GM19238 (cell line): ENCODE data around the gene OSTC.
"Not testable (repeated sequence)": the region's sequence is repeated elsewhere in the genome, so short reads cannot be mapped to it uniquely, and the experiment has no call there.

Experiments used
- DNase-seq: peaks from one replicate; pipeline ENCODE4 v3.0.0; 2011; ENCODE audit warnings: low spot score; ENCODE audit not compliant: insufficient read length

OSTC gene

GRCh38 chr4:108646706-108647105 is 3.7 kb upstream of the OSTC start:
- no peak for DNase-seq

- no peak for DNase-seq
Observed at GRCh38 chr4:108649863-108650211, 562 bp upstream of the OSTC start.

- no peak for DNase-seq
Observed at GRCh38 chr4:108651014-108651791, 804 bp downstream of the OSTC start.

GRCh38 chr4:108662629-108663028 is 12.2 kb downstream of the OSTC start:
- no peak for DNase-seq

GRCh38 chr4:108674356-108674977 is 24.1 kb downstream of the OSTC start:
- DNase-seq, result no peak

- DNase-seq, result no peak
Observed at GRCh38 chr4:108681321-108681809, 31.0 kb downstream of the OSTC start.

- DNase-seq, result no peak
Observed at GRCh38 chr4:108683479-108683878, 33.1 kb downstream of the OSTC start.

- no peak for DNase-seq
Observed at GRCh38 chr4:108685036-108685686, 34.8 kb downstream of the OSTC start.

GRCh38 chr4:108690738-108691137 is 40.3 kb downstream of the OSTC start:
- no peak for DNase-seq

- no peak for DNase-seq
Observed at GRCh38 chr4:108693211-108693610, 42.8 kb downstream of the OSTC start.

GRCh38 chr4:108693819-108694218 is 43.4 kb downstream of the OSTC start:
- no peak for DNase-seq

GRCh38 chr4:108694423-108694822 is 44.0 kb downstream of the OSTC start:
- DNase-seq, result no peak

GRCh38 chr4:108695062-108695461 is 44.7 kb downstream of the OSTC start:
- DNase-seq, result no peak

GRCh38 chr4:108696160-108696559 is 45.8 kb downstream of the OSTC start:
- no peak for DNase-seq

GRCh38 chr4:108700081-108700757 is 49.8 kb downstream of the OSTC start:
- DNase-seq, result no peak

- DNase-seq, result no peak
Observed at GRCh38 chr4:108702960-108703359, 52.6 kb downstream of the OSTC start.

- no peak for DNase-seq
Observed at GRCh38 chr4:108703370-108703769, 53.0 kb downstream of the OSTC start.

GRCh38 chr4:108703966-108704365 is 53.6 kb downstream of the OSTC start:
- no peak for DNase-seq

- no peak for DNase-seq
Observed at GRCh38 chr4:108706289-108706688, 55.9 kb downstream of the OSTC start.

- DNase-seq, result no peak
Observed at GRCh38 chr4:108709234-108709633, 58.8 kb downstream of the OSTC start.

GRCh38 chr4:108709722-108710121 is 59.3 kb downstream of the OSTC start:
- DNase-seq, result no peak

GRCh38 chr4:108710578-108710977 is 60.2 kb downstream of the OSTC start:
- DNase-seq, result not testable (repeated sequence)
